A673 (cell line): ENCODE data around the gene CCDC13.

ENCODE experiments used
- EZH2 ChIP-seq: fragments of 200-600 bp; sonication (generic); IDR thresholded peaks from 2 replicates; pipeline ENCODE4 v1.6.1; 2017; ENCODE audit warnings: borderline replicate concordance, low read depth, mild to moderate bottlenecking, mixed read lengths, antibody characterized with exemption, low read length; ENCODE audit not compliant: poor library complexity, severe bottlenecking
- TF ChIP-seq, protein P1 (sequence below): fragments of 300-800, 200-600 bp; sonication (generic); conservative IDR thresholded peaks from 2 replicates; pipeline ENCODE4 v1.5.1; 2017; ENCODE audit warnings: low read depth, mild to moderate bottlenecking, antibody characterized with exemption, low read length, moderate library complexity, mixed read lengths

DNA sequence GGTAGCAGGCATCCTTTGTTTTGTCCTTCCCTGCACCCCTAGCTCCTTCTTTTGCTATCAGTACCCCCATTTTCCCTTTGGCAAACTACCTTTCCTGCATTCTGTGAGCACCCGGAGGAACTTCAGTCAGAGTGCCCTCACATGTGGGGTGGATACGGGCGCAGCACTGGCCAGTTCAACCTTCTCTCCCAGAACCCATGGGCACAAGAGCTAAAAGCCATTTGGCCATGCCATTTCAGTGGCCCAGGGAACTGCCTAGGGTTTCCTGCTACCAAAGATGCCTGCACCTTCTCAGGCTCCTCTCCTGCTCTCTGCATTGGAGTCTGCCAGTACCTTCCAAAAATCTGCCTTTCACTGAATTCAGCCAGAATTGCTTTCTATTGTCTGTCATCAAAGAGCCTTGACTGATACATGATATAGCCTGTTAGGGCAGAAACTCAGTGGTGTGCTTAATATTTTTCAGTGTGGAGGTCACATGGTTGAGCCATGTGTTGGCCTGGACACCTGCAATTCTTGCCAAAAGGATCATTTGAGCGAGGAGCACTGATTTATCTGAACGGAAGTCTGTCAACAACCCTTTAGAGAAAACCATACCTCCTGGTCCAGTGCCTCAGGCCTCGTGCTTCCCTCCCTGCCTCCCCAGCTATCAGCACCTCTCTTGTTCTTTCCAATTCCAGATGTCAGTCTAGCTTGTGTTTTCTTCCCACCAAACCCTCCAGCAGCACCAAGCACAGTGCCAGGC lies 43.5 kb downstream of the CCDC13 start:
- TF ChIP-seq, protein P1, sequence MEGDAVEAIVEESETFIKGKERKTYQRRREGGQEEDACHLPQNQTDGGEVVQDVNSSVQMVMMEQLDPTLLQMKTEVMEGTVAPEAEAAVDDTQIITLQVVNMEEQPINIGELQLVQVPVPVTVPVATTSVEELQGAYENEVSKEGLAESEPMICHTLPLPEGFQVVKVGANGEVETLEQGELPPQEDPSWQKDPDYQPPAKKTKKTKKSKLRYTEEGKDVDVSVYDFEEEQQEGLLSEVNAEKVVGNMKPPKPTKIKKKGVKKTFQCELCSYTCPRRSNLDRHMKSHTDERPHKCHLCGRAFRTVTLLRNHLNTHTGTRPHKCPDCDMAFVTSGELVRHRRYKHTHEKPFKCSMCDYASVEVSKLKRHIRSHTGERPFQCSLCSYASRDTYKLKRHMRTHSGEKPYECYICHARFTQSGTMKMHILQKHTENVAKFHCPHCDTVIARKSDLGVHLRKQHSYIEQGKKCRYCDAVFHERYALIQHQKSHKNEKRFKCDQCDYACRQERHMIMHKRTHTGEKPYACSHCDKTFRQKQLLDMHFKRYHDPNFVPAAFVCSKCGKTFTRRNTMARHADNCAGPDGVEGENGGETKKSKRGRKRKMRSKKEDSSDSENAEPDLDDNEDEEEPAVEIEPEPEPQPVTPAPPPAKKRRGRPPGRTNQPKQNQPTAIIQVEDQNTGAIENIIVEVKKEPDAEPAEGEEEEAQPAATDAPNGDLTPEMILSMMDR, result no peak
- no peak for TF ChIP-seq EZH2
